Endodermal cell (in vitro differentiated cells): ENCODE results near the gene PRR35. TPM values are rescaled to one million over a fixed set of nuclear protein-coding genes. Genes with fewer than 3 reads are reported as not detected.

Experiments used
- DNase-seq: peaks from one replicate; pipeline ENCODE4 v3.0.0-alpha.2; 2017
- H3K27ac ChIP-seq: 2 replicates; pipeline ENCODE4 v1.5.1; 2013; ENCODE audit warnings: mild to moderate bottlenecking, low read depth, low read length, moderate library complexity
- H3K27me3 ChIP-seq: 2 replicates; pipeline ENCODE4 v1.6.1; 2013; ENCODE audit warnings: mild to moderate bottlenecking, low read length, moderate library complexity; ENCODE audit not compliant: insufficient read depth, control insufficient read depth, poor library complexity, severe bottlenecking
- H3K36me3 ChIP-seq: 2 replicates; pipeline ENCODE4 v1.7.0; 2013; ENCODE audit warnings: mild to moderate bottlenecking, low read length, moderate library complexity; ENCODE audit not compliant: control insufficient read depth, insufficient read depth
- H3K4me1 ChIP-seq: one replicate; pipeline ENCODE4 v1.7.0; 2013; ENCODE audit warnings: low read length; ENCODE audit not compliant: control insufficient read depth, insufficient read depth
- H3K4me3 ChIP-seq: 2 replicates; pipeline ENCODE4 v1.5.1; 2013; ENCODE audit warnings: mild to moderate bottlenecking, low read length, moderate library complexity
- H3K9ac ChIP-seq: 2 replicates; pipeline ENCODE4 v1.6.1; 2013; ENCODE audit warnings: mild to moderate bottlenecking, low read length, moderate library complexity; ENCODE audit not compliant: poor library complexity, severe bottlenecking; ENCODE audit errors: extremely low read depth
- H3K9me3 ChIP-seq: 2 replicates; pipeline ENCODE4 v1.6.1; 2013; ENCODE audit warnings: mild to moderate bottlenecking, low read length, moderate library complexity; ENCODE audit not compliant: control insufficient read depth
- H3K27ac Mint-ChIP-seq: 2 replicates; pipeline ENCODE4 v1.8.0; 2020; ENCODE audit warnings: mixed read lengths
- H3K27me3 Mint-ChIP-seq: 2 replicates; pipeline ENCODE4 v1.8.0; 2021; ENCODE audit warnings: mild to moderate bottlenecking, mixed read lengths; ENCODE audit not compliant: insufficient read depth
- H3K36me3 Mint-ChIP-seq: 2 replicates; pipeline ENCODE4 v1.8.0; 2020; ENCODE audit warnings: low read depth, mixed read lengths
- H3K4me1 Mint-ChIP-seq: 2 replicates; pipeline ENCODE4 v1.8.0; 2020; ENCODE audit warnings: mixed read lengths
- H3K4me3 Mint-ChIP-seq: 2 replicates; pipeline ENCODE4 v1.8.0; 2020; ENCODE audit warnings: mild to moderate bottlenecking, moderate library complexity, mixed read lengths
- H3K9me3 Mint-ChIP-seq: 2 replicates; pipeline ENCODE4 v1.8.0; 2020; ENCODE audit warnings: mild to moderate bottlenecking, mixed read lengths
- CTCF ChIP-seq: fragments of 200-600 bp; sonication (generic); conservative IDR thresholded peaks from 2 replicates; pipeline ENCODE4 v1.5.0; 2021; ENCODE audit warnings: antibody characterized with exemption, mild to moderate bottlenecking
- WGBS, 2 experiments: methylation state at CpG; one replicate each; pipeline versions ENCODE4 v1.1.5 to v1.1.7; 2013; ENCODE audit warnings: missing lambda C conversion rate in 2 of 2, mixed read lengths in 1 of 2; ENCODE audit not compliant: insufficient coverage in 1 of 2, insufficient read length in 1 of 2; 5-methylcytosine and 5-hydroxymethylcytosine counted together
- total RNA-seq, 2 donors: library from RNA; stranded (reverse); fragmentation: NEBNext Ultra II Directional in 1 of 2; extraction: Animal tissue kit (Norgen Biotek cat#: 25700) in 1 of 2; gene quantifications; 2 replicates in 1 of 2; 3 replicates in 1 of 2; pipeline ENCODE4 v1.2.1, GENCODE V29; 2021

The PRR35 gene
- total RNA-seq, 2 donors from 2014 or later: 0.29 to 0.62 TPM

- 95 to 98% methylated on average over 24 to 40 of the region's 43 CpGs for WGBS, 2 experiments
- Mint-ChIP-seq H3K27me3 (no peaks in the 10 kb centered on the region), H3K9me3 (peaks cover 2% of the 10 kb centered on the region)
Measured at GRCh38 chr16:598823-599739, 38.9 kb downstream of the PRR35 start.

GRCh38 chr16:600781-601180 lies 40.6 kb downstream of the PRR35 start:
- H3K4me1 Mint-ChIP-seq: no peaks in the 10 kb centered on the region
- Histone ChIP-seq H3K36me3 (peaks cover 13% of the 10 kb centered on the region), H3K9me3 (peaks cover 16% of the 10 kb centered on the region), H3K4me3 (no peak overlapping the region), H3K27me3 (no peaks in the 10 kb centered on the region), H3K4me1 (no peaks in the 10 kb centered on the region), H3K27ac (no peak overlapping the region), H3K9ac (no peak overlapping the region)
- 66 to 69% methylated on average over 6 to 7 of the region's 7 CpGs for WGBS, 2 experiments
- H3K27me3 Mint-ChIP-seq: peaks cover 5% of the 10 kb centered on the region
- H3K27ac Mint-ChIP-seq: no peak overlapping the region
- H3K4me3 Mint-ChIP-seq: no peak overlapping the region
- H3K9me3 Mint-ChIP-seq: peaks cover 18% of the 10 kb centered on the region
- H3K36me3 Mint-ChIP-seq: peaks cover 51% of the 10 kb centered on the region
- peak; percentile 67 for TF ChIP-seq CTCF
- peak; percentile 64 for DNase-seq

More at GRCh38 chr16:598823-599739, 38.9 kb downstream of the PRR35 start:
- no peaks in the 10 kb centered on the region for H3K9me3 ChIP-seq
- H3K27ac ChIP-seq: no peak overlapping the region
- H3K4me3 Mint-ChIP-seq: no peak overlapping the region
- H3K36me3 ChIP-seq: peaks cover 13% of the 10 kb centered on the region
- H3K27me3 ChIP-seq: no peaks in the 10 kb centered on the region
- no peaks in the 10 kb centered on the region for H3K4me1 ChIP-seq
- TF ChIP-seq CTCF: no peak
- peaks cover 37% of the 10 kb centered on the region for H3K36me3 Mint-ChIP-seq
- DNase-seq: no peak
- no peaks in the 10 kb centered on the region for H3K4me1 Mint-ChIP-seq
- H3K27ac Mint-ChIP-seq: no peak overlapping the region
- H3K9ac ChIP-seq: no peak overlapping the region
- H3K4me3 ChIP-seq: no peak overlapping the region

GRCh38 chr16:603933-604332 lies 43.7 kb downstream of the PRR35 start:
- Histone ChIP-seq H3K36me3 (peaks cover 11% of the 10 kb centered on the region), H3K9ac (no peak overlapping the region), H3K4me3 (no peak overlapping the region), H3K27me3 (no peaks in the 10 kb centered on the region), H3K4me1 (no peaks in the 10 kb centered on the region), H3K9me3 (peaks cover 16% of the 10 kb centered on the region), H3K27ac (no peak overlapping the region)
- Mint-ChIP-seq H3K4me1 (peaks cover 11% of the 10 kb centered on the region), H3K4me3 (no peak overlapping the region), H3K27me3 (peaks cover 5% of the 10 kb centered on the region), H3K9me3 (peaks cover 30% of the 10 kb centered on the region), H3K27ac (no peak overlapping the region), H3K36me3 (peaks cover 38% of the 10 kb centered on the region)
- 85 to 90% methylated on average over 3 to 5 of the region's 5 CpGs for WGBS, 2 experiments
- no peak for DNase-seq
- TF ChIP-seq CTCF: no peak
